GM18867 (cell line): ENCODE data around the gene POLR2B.
A peak's percentile ranks its signal among the peaks of the same experiment; 100 is the strongest.
"Not testable (repeated sequence)": the region's sequence is repeated elsewhere in the genome, so short reads cannot be mapped to it uniquely, and the experiment has no call there.

Source experiments
- ATAC-seq: cut with Tn5 transposase; IDR thresholded peaks from one replicate; pipeline ENCODE4 v1.9.1; 2021; ENCODE audit warnings: mild to moderate bottlenecking, moderate library complexity; ENCODE audit not compliant: unreplicated experiment

POLR2B gene

GRCh38 chr4:56986192-56986591 is 7.5 kb downstream of the POLR2B start:
- ATAC-seq: no peak

- ATAC-seq: no peak
Observed at GRCh38 chr4:56986952-56987351, 8.3 kb downstream of the POLR2B start.

GRCh38 chr4:56990109-56990905 is 11.6 kb downstream of the POLR2B start:
- ATAC-seq: no peak

- no peak for ATAC-seq
Observed at GRCh38 chr4:56995525-56995924, 16.8 kb downstream of the POLR2B start.

GRCh38 chr4:56999751-57000150 is 21.1 kb downstream of the POLR2B start:
- ATAC-seq: no peak

- no peak for ATAC-seq
Observed at GRCh38 chr4:57013543-57014120, 34.9 kb downstream of the POLR2B start.

GRCh38 chr4:57018980-57019379 is 40.3 kb downstream of the POLR2B start:
- no peak for ATAC-seq

GRCh38 chr4:57020467-57021101 is 41.9 kb downstream of the POLR2B start:
- ATAC-seq: no peak

- ATAC-seq: no peak
Observed at GRCh38 chr4:57023104-57023503, 44.4 kb downstream of the POLR2B start.

GRCh38 chr4:57034520-57034919 is 55.8 kb downstream of the POLR2B start:
- no peak for ATAC-seq

GRCh38 chr4:57037982-57038604 is 59.4 kb downstream of the POLR2B start:
- peak; percentile 76 for ATAC-seq

- no peak for ATAC-seq
Observed at GRCh38 chr4:57039345-57039744, 60.6 kb downstream of the POLR2B start.

GRCh38 chr4:57040510-57040909 is 61.8 kb downstream of the POLR2B start:
- no peak for ATAC-seq

- ATAC-seq: no peak
Observed at GRCh38 chr4:57041020-57041419, 62.3 kb downstream of the POLR2B start.

- ATAC-seq: no peak
Observed at GRCh38 chr4:57042711-57043169, 64.0 kb downstream of the POLR2B start.

GRCh38 chr4:57043347-57044251 is 64.9 kb downstream of the POLR2B start:
- ATAC-seq: no peak

GRCh38 chr4:57044279-57044678 is 65.6 kb downstream of the POLR2B start:
- ATAC-seq: no peak

- no peak for ATAC-seq
Observed at GRCh38 chr4:57044996-57045395, 66.3 kb downstream of the POLR2B start.

GRCh38 chr4:57047046-57047445 is 68.3 kb downstream of the POLR2B start:
- ATAC-seq: not testable (repeated sequence)

GRCh38 chr4:57048590-57049304 is 70.1 kb downstream of the POLR2B start:
- ATAC-seq: no peak
